GM18861 (cell line): ENCODE data around the gene ASF1A.
A peak's percentile ranks its signal among the peaks of the same experiment; 100 is the strongest.

Experiments
- ATAC-seq: cut with Tn5 transposase; IDR thresholded peaks from one replicate; pipeline ENCODE4 v1.9.1; 2021; ENCODE audit not compliant: unreplicated experiment

The ASF1A gene

DNA sequence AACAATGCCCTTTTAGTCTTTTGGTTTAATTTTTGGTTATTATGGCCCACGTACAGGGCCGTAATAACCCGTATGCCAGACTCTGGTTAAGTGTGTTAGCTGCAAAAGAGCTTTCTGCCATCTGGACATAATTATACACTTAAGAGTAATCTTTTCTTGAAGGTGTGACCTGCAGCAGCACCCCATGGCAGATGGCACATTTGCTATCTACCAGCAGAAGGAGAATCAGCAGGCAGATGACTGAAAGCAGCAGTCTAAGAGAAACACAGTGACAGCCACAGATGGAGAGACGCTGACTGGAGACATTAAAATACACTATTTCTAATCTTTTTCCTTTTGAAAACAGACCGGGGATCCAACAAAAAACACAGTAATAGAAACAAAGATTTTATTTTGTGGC is 18.7 kb downstream of the ASF1A start:
- ATAC-seq: no peak

DNA sequence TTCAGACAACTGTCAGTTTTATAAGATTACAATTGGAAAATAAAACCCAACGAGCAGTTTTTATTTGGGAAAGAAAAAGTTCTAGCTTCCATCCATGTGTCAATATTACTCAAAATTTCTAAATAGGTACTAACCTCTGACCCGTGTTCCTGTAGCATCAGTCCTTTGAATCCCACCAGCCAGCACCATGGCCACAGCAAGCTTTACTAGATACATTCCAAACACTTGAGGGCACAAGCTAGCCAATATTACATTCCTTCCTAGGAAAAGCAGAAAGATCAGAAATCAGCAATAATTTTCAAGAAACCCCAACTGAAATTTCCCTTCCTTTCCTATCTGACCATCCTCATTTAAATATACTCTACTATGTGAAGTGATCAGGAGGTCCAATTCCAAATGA is 19.2 kb downstream of the ASF1A start:
- no peak for ATAC-seq

DNA sequence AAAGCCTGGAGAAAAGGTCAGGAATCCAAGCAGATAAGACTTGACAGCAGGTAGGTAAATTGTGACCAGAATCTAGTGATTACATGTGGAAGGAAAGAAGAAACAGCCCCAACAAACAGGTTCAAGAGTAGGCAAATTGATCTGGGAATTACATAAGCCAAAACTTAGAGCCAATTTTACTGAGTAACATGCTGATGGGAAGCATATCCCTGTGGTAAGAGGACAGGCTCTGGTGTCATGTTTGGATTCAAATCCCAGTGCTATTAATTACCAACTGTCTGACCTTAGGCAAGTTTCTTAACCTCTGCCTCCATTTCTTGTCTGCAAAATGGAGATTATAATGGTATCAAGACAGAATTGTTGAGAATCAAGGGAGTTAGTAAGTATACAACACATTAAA is 20.6 kb downstream of the ASF1A start:
- ATAC-seq: no peak

DNA sequence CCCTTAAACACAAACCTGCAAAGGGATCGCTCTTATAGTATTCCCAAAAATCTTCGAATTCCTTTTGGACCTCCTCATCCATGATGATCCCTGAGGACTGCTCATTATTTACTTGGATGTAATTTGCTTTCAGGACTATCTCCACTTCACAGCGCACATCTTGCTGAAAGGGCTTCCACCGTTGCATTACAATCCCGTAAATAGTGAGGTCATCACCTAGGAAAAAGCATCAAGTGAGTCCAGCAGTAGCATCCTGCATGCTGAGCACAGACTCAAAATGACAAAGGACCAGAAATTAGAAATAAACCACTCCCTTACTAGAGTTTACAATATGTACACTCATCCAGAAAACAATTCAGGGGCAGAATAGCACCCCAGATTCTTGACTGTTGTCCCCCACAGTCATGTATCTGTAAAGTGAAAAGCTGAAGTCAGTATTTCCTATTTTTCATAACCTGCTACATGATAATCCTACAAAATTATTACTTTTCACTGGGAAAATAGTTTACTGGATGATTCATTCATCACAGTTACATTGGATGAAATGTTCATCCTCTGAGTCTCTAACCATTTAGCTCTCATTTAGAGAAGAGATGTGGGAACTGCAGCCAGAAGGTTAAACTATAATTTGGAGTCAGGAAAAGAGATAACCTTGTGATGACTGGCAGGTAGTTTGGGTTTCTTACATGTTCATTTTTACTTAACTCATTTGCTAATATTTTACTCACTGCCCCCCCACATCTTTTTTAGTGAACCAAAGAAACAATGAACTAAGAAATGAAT is 23.8 kb downstream of the ASF1A start:
- no peak for ATAC-seq

DNA sequence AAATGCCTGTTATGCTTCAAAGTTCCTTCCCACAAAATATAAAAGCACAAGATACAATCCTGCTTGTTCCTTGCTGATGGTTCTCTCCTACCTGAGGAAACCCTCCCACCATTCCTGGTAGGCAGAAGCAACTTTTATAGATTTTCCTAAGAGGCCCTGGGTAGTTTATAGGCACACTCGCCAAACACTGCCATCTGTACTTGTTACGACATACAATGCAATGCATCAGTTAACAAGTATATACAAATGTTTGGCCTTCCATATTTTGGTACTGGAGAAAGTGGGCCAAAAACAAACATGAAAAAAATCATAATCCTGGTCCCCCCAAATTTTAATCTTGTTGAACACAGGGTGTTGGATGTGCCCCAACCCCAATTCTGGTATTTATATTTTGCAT is 24.4 kb downstream of the ASF1A start:
- ATAC-seq: no peak

DNA sequence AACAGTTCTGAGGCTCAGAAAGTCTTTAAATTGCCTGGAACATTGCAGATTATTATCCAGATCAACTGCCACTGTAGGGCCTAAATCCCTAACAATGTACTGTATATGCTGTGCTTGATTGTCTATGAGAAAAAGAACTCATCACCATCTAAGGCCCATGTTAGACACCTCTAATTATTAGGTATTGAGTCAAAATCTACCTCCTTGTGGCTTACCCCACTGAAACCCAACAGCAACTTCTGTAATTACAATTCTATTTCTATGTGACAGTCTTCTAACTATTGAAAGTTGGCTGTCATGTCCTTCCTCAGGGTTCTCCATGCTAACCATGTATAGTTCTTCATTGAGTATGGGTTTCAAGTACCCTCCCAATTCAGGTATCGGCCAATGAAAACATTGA is 27.1 kb downstream of the ASF1A start:
- ATAC-seq: no peak

DNA sequence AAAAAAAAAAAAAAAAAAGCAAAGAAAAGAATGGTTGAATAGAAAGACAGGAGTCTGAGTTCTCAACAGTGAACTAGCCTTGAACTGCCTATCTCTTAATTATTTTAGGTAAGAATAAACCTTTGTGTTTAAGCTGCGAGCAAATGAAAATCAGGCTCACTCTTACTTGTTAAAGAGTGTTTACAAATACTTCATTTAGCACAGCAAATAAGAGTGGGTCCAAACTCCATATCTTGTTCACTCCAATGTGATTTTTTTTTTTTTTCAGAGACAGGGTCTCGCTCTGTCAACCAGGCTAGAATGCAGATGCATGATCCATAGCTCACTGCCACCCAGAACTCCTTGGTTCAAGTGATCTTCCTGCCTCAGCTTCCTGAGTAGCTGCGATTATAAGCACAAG is 29.1 kb downstream of the ASF1A start:
- ATAC-seq: no peak

DNA sequence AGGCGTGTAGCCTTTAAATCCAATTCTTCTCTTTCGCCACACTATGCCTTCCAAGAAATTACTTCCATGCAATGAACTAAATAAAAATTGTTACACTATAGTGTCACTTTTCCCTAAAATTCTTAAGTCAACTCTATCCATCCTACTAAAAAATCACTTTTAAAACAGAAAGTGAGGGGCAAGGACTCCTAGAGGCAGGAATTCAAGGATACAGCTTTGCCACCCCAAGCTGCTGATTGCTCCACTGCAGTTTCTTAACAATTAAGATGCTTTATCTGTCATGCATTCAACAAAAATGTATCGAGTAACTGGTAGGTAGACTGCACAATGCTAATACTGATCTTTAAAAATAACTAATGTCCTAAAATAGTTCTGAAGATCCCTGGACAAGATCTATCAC is 36.7 kb downstream of the ASF1A start:
- ATAC-seq: no peak

DNA sequence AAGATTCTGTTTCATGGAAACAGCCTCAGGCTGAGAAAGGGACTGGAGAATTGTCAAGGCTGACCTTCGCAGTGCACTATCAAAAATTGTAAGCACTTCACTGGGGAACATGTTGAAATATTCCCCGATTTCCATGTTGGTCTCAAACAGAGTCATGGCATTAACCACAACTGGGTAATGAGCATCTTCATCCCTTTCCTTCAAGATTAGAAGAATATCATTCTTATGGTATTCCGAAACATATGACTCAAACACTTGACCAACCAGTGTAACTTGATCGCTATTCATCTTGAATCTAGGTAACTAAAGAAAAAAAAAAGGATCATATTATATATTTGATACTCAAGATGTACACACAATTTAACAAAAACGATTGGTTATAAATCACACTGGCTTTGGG is 37.5 kb downstream of the ASF1A start:
- ATAC-seq: no peak

DNA sequence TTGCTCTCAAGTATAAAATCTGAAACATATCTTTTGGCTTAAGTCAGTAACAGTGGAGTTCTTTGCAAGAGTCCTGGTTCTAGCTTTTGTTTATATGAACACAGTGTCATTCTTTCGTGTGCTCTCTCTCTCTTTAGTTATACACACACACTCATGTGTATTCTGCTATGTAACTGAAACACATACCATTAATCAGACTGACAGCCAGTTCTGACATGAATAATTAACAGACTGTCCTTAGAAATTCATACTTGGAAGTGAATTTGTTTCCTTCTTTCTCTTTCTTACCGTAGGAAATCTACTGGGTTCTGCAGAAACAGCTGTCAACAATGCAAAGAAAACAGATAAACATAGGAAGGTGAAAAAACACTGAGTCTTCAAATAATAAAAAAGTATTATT is 38.5 kb downstream of the ASF1A start:
- no peak for ATAC-seq

DNA sequence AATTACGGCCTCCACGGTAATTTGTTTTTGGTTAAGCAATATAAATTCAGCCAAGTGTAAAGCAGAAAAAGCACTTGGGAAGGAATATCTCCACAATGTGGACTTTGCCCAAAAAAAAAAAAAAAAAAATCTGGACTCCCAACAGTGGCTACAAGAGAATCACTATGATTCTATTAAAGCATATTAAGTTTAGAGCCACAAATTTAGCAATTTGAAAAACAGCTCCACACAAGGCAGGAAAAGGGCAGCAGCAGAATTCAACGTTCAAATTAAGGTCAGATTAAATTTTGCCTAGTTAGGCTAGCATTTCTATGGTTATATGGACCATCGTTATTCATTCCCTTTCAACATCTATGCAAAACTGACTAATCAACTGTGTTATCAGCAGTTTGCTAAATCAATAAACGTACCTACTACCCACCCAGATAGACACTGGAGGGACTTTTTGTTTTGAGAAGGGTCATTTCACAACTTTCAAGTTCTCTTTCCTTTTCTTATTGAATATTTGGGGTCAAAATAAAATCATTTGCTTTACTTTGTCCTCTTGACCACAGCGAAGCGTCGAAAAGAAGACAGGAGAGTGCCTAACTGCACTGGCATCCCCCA is 40.0 kb downstream of the ASF1A start:
- peak; percentile 1 for ATAC-seq

DNA sequence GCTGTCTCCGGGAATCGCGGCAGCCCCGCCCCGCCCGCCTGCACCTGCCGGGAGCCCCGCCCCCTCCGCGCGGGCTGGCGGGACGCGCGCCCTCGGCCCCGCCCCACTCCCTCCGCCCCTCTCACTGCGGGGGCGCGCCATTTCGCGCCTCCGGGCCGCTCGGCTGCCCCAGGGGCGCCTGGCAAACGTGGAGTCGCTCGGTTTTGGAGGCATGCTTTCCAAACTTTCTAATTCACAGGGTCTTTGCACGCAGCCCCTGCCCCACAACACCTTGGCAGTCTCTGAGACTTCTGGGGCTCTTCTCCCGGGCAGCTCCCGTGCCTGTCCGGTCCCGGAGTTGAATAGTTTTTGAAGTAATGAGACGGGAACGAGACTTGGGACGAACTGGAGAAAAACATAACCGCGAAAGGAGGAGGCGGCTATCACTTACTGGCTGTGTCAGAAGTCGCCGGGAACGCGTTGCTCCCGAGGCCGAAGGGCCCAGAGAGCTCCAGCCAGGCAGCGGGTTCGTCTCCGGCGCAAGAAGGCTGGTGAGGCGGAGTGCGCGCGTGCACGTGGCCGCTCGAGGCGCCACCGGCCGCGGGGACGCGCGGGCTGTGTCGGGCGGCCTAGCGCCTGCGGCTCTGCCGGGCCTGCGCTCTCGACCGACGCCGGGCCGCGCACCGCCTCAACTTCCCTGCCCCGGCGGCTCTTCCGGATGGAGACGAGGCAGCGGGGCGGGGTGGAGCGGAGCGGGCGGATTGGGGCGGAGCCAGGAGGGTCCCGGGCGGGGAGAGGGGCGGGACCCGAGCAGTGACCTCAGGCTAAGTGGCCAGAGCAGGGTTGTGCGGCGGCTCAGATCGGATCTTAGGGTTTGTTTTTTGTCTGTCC is 40.7 kb downstream of the ASF1A start, which contains the start of gene MCM9:
TSS of gene MCM9 (minus strand) at position 699 of the 870 bp plus-strand sequence. CDS start 3,436 bp downstream, outside the sequence.
- ATAC-seq: peak; percentile 94

DNA sequence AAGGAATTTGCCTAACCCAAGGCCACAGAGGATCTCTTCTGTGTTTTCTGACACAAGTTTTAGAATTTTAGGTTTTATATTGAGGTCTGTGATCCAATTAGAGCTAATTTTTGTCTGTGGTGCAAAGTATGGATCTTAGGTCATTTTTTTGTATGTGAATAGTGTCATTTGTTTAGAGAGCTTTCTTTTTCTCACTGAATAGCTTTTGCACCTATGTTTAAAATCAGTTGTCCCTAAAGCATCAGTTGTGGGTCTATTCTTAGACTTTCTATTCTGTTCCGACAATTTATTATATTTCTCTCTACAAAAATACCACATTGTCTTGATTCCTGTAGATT is 41.3 kb downstream of the ASF1A start:
- peak; percentile 2 for ATAC-seq

DNA sequence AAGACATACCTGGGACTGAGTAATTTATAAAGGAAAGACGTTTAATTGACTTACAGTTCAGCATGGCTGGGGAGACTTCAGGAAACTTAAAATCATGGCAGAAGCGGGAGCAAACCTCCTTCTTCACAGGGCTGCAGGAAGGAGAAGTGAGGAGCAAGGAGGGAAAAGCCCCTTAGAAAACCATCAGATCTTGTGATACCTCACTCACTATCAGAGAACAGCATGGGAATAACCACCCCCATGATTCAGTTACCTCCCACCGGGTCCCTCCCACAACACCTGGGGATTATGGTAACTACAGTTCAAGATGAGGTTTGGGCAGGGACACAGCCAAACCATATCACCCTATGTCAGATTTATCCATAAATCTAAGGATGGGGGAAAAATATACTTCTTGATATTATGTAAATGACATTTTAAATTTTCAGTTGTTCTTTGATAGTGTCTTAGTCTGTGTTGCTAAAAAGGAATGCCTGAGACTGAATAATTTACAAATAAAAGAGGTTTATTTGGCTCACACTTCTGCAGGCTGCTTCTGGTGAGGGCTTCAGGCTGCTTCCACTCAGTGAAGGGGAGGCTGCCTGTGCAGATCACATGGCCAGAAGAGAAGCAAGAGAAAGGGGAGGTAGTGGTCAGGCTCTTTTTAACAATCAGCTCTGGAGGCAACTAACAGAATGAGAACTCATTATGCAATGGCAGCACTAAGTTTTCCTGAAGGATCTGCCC is 42.2 kb downstream of the ASF1A start:
- no peak for ATAC-seq

DNA sequence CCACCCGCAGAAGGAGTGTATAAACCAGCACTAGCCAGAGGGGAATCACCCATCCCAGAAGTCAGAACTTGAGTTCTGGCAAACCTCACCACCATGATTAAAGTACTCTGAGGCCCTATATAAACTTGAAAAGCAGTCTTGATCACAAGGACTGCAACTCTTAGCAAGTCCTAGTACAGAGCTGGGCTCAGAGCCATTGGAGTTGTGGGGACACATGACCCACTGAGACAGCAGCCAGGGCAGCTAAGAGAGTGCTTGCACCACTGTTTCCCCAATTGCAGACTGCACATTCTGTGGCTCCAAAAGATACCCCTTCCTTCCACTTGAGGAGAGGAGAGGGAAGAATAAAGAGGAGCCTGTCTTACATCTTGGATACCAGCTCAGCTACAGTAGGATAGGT is 45.7 kb downstream of the ASF1A start:
- no peak for ATAC-seq

DNA sequence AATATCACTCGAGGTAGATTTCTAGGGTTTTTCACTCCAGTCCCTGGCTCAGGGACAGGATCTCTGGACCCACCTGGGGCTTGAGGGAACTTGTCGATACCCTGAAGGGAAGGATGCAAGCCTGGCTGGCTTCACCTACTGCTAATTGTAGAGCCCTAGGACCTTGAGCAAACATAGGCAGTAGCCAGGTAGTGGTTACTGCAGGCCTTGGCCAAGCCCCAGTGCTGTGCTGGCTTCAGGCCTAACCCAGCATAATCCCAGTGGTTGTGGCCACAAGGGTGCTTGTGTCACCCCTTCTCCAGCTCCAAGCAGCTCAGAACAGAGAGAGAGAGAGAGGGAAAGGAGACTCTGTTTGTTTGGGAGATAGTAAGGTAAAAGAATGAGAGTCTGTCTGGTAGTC is 46.8 kb downstream of the ASF1A start:
- no peak for ATAC-seq

DNA sequence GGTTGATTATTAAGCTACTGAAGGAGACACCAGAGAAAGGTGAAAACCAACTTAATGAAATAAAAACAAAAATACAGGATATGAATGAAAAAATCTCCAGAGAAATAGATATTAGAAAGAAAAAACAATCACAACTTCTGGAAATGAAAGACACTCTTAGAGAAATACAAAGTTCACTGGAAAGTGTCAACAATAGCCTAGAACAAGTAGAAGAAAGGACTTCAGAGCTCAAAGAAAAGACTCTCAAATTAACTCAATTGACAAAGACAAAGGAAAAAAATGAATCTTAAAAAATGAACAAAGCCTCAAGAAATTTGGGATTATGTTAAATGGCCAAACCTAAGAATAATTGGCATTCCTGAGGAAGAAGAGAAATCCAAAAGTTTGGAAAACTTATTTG is 51.3 kb downstream of the ASF1A start:
- ATAC-seq: no peak

DNA sequence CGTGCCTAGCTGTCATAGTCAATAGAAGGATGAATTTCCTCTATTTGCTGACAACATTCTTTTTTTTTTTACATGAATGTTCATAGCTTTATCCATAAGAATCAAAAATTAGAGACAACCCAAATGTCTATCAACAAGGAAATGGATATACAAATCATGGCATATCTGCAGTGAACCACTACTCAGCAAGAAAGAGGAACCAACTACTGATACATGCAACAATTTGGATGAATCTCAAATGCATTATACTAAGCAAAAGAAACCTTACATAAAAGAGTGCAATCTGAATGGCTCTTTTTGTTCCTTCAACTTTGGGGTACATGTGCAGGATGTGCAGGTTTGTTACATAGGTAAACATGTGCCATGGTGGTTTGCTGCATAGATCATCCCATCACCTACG is 58.7 kb downstream of the ASF1A start:
- ATAC-seq: no peak

DNA sequence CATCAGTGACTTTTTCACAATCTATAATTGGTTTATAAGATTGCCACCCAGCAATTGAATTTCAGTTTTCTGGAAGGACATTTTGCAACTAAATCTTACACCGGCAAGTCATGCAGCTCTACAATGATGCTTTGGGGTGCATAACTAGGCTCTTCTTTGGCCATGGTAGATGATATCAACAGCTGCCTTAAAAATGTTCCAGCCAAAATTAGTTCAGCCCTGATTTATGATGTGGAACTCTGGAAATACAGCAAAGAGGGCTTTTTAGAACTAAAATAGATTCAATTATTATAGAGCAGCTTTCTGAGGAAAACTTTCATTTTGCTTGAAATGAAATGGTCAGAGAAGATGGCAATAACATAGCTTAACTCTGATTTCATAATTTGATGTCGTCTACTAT is 59.4 kb downstream of the ASF1A start:
- ATAC-seq: no peak
